ENCODE measurements around the gene FANCM.
A peak's percentile ranks its signal among the peaks of the same experiment; 100 is the strongest.

Gene FANCM, protein sequence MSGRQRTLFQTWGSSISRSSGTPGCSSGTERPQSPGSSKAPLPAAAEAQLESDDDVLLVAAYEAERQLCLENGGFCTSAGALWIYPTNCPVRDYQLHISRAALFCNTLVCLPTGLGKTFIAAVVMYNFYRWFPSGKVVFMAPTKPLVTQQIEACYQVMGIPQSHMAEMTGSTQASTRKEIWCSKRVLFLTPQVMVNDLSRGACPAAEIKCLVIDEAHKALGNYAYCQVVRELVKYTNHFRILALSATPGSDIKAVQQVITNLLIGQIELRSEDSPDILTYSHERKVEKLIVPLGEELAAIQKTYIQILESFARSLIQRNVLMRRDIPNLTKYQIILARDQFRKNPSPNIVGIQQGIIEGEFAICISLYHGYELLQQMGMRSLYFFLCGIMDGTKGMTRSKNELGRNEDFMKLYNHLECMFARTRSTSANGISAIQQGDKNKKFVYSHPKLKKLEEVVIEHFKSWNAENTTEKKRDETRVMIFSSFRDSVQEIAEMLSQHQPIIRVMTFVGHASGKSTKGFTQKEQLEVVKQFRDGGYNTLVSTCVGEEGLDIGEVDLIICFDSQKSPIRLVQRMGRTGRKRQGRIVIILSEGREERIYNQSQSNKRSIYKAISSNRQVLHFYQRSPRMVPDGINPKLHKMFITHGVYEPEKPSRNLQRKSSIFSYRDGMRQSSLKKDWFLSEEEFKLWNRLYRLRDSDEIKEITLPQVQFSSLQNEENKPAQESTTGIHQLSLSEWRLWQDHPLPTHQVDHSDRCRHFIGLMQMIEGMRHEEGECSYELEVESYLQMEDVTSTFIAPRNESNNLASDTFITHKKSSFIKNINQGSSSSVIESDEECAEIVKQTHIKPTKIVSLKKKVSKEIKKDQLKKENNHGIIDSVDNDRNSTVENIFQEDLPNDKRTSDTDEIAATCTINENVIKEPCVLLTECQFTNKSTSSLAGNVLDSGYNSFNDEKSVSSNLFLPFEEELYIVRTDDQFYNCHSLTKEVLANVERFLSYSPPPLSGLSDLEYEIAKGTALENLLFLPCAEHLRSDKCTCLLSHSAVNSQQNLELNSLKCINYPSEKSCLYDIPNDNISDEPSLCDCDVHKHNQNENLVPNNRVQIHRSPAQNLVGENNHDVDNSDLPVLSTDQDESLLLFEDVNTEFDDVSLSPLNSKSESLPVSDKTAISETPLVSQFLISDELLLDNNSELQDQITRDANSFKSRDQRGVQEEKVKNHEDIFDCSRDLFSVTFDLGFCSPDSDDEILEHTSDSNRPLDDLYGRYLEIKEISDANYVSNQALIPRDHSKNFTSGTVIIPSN (N-terminal part only)

GRCh38 chr14:45135659-45136395, at the start of gene FANCM:
TSS of gene FANCM (plus strand) at chr14:45135930. CDS start at chr14:45136032, 102 bp downstream.
- DNase-seq: peak; percentile 98

- DNase-seq: no peak
These were observed 45.9 kb upstream of the FANCM start for GRCh38 chr14:45089813-45090212.

- DNase-seq: no peak
These were observed 44.0 kb upstream of the FANCM start for GRCh38 chr14:45091710-45092109.

DNA sequence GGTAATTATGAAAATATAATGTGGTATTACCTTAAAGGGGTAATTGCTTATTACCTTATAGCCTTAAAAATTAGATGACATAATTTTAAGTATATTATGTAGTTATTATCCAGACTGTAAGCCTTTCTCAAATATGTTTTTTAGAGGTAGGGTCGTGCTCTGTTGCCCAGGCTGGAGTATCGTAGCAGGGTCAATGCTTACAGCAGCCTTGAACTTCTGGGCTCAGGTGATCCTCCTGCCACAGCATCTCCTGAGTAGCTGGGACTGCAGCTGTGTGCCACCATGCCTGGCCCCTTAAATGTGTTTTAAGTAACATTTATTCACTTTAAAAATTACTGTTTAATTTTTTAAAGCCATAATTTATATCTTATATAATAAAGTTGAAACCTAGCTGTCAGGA, 41.5 kb upstream of the FANCM start:
- DNase-seq: no peak

DNA sequence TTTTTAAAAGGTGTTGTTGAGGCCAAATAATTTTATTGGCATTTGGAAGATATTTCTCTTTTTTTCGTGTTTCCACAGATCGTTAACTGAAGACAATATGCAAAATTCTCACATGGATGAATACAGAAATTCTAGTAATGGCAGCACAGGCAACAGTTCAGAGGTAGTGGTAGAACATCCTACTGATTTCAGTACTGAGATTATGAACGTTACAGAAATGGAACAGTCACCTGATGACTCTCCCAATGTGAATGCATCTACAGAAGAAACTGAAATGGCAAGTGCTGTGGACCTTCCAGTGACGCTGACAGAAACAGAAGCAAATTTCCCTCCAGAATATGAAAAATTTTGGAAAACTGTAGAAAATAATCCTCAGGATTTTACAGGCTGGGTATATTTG, 40.6 kb upstream of the FANCM start:
- no peak for DNase-seq

DNA sequence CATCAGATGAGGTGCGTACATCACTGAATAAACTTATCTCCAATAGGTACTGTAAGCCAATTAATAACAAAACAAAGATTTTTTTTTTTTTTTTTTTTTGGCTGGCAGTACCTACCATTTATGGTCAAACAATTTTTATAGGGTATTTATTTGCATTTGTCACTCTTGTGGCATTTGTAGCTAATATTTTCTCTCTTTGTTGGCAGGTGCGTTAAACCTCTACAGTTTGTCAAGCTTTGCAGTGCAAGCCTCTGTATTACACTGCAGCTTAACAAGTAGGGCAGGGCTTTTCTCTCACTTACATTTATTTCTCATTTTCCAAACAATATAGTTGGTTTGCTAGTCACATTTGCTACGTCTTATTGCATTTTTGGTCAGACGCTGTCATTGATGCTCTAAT, 39.5 kb upstream of the FANCM start:
- no peak for DNase-seq

GRCh38 chr14:45103806-45104205, 31.9 kb upstream of the FANCM start:
- no peak for DNase-seq

GRCh38 chr14:45104561-45104960, 31.2 kb upstream of the FANCM start:
- DNase-seq: no peak

- no peak for DNase-seq
These were observed 22.6 kb upstream of the FANCM start for GRCh38 chr14:45112896-45113781.

DNA sequence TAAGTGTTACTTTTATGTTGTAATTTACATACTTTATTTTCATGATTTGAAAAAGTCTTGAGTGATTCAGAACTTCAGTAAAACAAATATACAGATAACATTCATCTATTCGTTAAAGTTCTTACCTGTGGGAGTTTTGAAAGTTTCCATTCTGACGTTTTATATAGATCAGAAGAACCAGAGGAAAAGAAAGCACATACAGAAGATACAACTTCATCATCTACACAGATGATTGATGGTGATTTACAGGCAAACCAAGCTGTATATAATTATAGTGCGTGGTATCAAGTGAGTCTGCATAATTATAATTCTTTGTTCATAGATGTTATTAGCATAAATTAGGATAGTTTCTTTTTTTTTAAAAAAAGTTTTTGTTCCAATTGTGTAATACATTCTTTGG, 21.4 kb upstream of the FANCM start:
- no peak for DNase-seq

GRCh38 chr14:45118594-45118993, 17.1 kb upstream of the FANCM start:
- no peak for DNase-seq

DNA sequence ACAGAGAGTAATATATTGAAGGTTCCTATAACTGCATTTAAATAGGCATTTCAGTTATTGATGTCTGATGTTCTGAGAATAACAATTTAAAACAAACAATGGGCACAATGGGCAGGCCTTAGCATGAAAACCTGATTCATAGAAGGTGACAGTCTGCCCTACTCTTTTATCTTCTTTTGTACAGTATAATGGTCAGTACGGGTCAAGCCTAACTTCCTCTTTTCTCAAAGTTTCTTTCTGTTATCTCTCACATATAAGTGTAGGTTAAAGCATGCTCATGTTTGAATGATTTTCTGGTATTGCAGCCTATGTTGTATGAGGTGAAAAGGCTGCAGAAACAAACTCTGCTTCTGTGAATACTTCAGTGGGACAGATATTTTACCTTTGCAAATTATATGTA, 15.6 kb upstream of the FANCM start:
- no peak for DNase-seq

- DNase-seq: no peak
These were observed 12.5 kb upstream of the FANCM start for GRCh38 chr14:45123271-45123670.

GRCh38 chr14:45125754-45126153, 10.0 kb upstream of the FANCM start:
- DNase-seq: no peak

- no peak for DNase-seq
These were observed 6.6 kb upstream of the FANCM start for GRCh38 chr14:45128963-45129629.

DNA sequence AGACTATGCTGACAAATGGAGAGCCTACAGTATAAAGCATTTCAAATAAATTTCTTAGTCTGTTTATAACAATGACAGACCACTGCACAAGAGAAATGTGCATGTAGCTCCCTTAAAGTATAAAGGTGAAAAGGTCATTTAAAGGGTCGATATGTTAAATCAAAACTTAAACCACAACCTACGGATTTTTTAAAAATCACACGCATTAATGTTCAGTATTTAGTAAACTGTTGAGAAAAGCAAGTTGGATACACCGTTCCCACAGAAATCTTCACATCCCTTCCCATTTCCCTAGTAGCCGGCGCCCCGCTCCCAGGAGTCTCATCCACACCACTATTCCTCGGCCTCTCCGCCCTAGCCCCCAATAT, 2.1 kb upstream of the FANCM start:
- DNase-seq: no peak

DNA sequence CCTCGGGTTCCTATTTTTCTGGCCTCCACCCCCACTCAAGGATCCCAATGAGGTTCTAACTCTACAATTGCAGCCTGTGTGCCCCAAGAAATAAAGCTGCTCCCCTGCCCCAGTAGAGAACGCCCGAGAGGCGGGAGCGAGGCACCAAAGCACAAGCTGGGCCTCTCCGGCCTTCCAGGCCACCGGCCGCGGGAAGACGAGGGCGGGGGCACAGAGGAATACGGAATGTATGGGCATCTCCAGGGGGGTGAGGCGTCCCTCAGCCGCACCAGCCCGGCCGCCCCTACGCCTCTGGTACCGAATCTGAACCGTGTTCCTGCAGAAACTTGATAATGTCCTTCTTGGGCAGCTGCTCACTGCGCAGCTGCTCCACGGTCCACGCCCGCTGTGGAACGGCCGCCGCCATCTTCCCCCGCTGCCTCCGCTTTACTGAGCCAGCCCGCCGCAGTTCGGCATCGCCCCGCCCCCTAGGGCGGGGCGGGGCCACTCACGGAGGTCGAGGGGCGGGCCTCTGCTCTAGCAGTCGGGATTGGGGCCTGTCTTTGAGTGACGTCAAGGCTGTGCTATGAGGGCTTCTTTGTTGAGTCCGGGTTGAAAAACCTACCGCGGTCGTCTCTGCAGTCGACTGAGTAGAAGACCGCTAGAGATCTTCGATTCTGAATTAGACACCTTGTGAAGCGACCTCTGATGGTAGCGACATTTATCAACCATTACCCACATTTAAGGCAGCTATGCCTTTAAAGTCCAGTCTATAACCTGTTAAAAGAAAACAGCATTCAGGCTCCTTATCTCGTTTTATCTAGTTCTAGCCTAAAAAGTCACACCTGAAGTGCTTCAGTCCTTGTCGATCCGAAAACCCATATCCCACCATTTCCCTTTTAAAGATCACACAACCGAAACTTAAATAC, 1.4 kb upstream of the FANCM start, which contains the start of gene FKBP3:
FKBP3 (minus strand) TSS at position 431 of the 908 bp plus-strand sequence; CDS start at position 406, 25 bp downstream.
- DNase-seq: peak; percentile 98

DNA sequence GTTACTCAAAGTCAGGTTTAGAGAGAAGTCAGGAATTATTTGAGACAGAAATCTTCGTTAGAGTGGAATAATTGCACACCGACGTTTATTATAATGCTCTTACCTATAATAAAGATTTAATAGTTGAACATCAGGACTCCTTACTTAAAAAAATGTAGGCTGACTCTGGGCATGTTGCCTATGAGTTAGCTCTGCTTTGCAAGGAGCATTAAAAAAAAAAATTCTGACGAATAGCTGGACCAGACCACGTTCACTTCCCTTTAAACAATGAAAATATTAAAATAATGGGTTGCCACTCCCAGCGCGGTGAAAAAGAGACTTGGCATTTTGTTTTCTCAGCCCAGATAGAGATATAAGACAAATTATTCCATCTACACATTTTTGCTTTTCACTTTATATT, 574 bp upstream of the FANCM start:
- peak; percentile 45 for DNase-seq

DNA sequence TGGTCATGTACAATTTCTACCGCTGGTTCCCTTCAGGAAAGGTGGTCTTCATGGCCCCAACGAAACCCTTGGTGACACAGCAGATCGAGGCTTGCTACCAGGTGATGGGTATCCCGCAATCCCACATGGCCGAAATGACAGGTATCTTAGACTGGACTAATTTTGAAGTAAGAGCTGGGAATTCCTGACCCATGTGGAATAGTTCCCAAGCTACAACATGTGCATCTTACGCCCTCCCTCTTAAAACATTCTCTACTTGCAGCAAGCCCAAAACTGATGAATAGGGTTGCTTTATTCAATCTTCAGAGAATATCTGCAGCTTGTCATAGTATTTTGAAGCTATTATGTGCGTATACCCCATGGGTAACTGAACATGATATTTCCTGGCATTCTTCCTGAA, 669 bp downstream of the FANCM start:
- DNase-seq: no peak

Data from NCI-H1105 treated with DMSO at 0.1 percent for 48 hours (cell line).